Prostate gland (tissue), 2 donors: ENCODE results near the gene KRT2. TPM values are rescaled to one million over a fixed set of nuclear protein-coding genes. Genes with fewer than 3 reads are reported as not detected.

Experiments used
- DNase-seq: peaks from one replicate; pipeline ENCODE4 v3.0.0-alpha.2; 2019; ENCODE audit warnings: low spot score
- H3K27ac ChIP-seq, 2 donors: fragments of 200-600 bp; sonication (generic); 2 replicates each; pipeline ENCODE4 v1.5.1; 2017 to 2019
- H3K27me3 ChIP-seq: fragments of 200-600 bp; sonication (generic); replicated peaks from 2 replicates; pipeline ENCODE4 v1.5.1; 2019; ENCODE audit not compliant: insufficient read depth
- H3K36me3 ChIP-seq, 2 donors: fragments of 200-600 bp; sonication (generic); 1 replicate in 1 of 2; 2 replicates in 1 of 2; pipeline versions ENCODE4 v1.5.1 to v1.8.1; 2017 to 2019
- H3K4me1 ChIP-seq: fragments of 200-600 bp; sonication (generic); replicated peaks from 2 replicates; pipeline ENCODE4 v1.5.1; 2019
- H3K4me3 ChIP-seq, 2 donors: fragments of 200-600 bp; sonication (generic); 2 replicates each; pipeline ENCODE4 v1.5.1; 2017 to 2019
- H3K9me3 ChIP-seq: fragments of 200-600 bp; sonication (generic); 2 replicates; pipeline ENCODE4 v1.5.1; 2017
- CTCF ChIP-seq, 4 experiments: fragments of 200-600 bp in 2 of 4; fragments of 450-650 bp in 2 of 4; sonication (generic) in 2 of 4; IDR thresholded peaks; 1 replicate in 3 of 4; 2 replicates in 1 of 4; pipeline ENCODE4 v1.5.1; 2016 to 2019; ENCODE audit warnings: antibody characterized with exemption in 4 of 4, mild to moderate bottlenecking in 2 of 4, moderate library complexity in 2 of 4
- POLR2A ChIP-seq: fragments of 450-650 bp; IDR thresholded peaks from one replicate; pipeline ENCODE4 v1.6.1; 2016; ENCODE audit warnings: antibody characterized with exemption, mild to moderate bottlenecking
- POLR2AphosphoS5 ChIP-seq: sonication (generic); formaldehyde crosslinking; IDR thresholded peaks from one replicate; pipeline ENCODE4 v1.6.1; 2017; ENCODE audit warnings: antibody characterized with exemption
- WGBS: methylation state at CpG from one replicate; pipeline ENCODE4 v1.1.5; 2018; 5-methylcytosine and 5-hydroxymethylcytosine counted together
- intact Hi-C: fragments of 100-400 bp; cut with DNase I; formaldehyde crosslinking; loops from one replicate; pipeline ENCODE4 v1.14.2; 2022
- total RNA-seq, 2 donors: library from RNA; depleted of rRNA; stranded (reverse); fragments of >200 nt; gene quantifications; one replicate each; pipeline ENCODE4 v1.1.0, GENCODE V29; 2016

KRT2 gene
- total RNA-seq, 2 donors from 2014 or later = 0.41 to 5.1 TPM

DNA sequence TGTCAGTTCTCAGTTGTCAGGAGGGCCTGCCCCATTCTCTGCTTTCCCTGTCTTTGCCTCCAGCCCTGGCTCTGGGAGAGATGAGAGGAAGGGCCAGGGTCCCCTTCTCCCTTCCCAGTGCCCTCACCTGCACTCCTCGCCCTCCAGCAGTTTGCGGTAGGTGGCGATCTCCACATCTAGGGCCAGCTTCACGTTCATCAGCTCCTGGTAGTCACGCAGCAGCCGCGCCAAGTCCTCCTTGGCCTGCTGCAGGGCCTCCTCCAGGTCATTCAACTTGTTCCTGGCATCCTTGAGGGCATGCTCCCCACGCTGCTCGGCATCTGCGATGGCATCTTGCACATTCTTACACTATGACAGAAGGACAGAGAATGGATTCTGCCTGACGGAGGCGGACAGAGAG is 5.4 kb downstream of the KRT2 start:
- peaks cover 8% of the 10 kb centered on the region for H3K27me3 ChIP-seq
- H3K9me3 ChIP-seq = no peaks in the 10 kb centered on the region
- no peak for DNase-seq
- WGBS = 91% methylated on average over 12 of the region's 12 CpGs
- intact Hi-C loops = no loop called here
- no peak overlapping the region for H3K27ac ChIP-seq
- H3K4me1 ChIP-seq = no peaks in the 10 kb centered on the region
- no peaks in the 10 kb centered on the region for H3K36me3 ChIP-seq
- no peak overlapping the region for H3K4me3 ChIP-seq
- TF ChIP-seq CTCF (IDR thresholded peaks at IDR 0.05) (no peak), POLR2A (no peak), POLR2AphosphoS5 (no peak)

GRCh38 chr12:52645982-52646381 is 6.0 kb downstream of the KRT2 start:
- Histone ChIP-seq H3K4me1 (no peaks in the 10 kb centered on the region), H3K27me3 (peaks cover 8% of the 10 kb centered on the region), H3K36me3 (no peaks in the 10 kb centered on the region), H3K4me3 (no peak overlapping the region), H3K9me3 (no peaks in the 10 kb centered on the region), H3K27ac (no peak overlapping the region)
- DNase-seq = no peak
- no peak for TF ChIP-seq CTCF (IDR thresholded peaks at IDR 0.05)
- TF ChIP-seq POLR2AphosphoS5 = no peak
- TF ChIP-seq POLR2A = no peak
- WGBS = 97% methylated on average over 4 of the region's 4 CpGs
- intact Hi-C loops = no loop called here

DNA sequence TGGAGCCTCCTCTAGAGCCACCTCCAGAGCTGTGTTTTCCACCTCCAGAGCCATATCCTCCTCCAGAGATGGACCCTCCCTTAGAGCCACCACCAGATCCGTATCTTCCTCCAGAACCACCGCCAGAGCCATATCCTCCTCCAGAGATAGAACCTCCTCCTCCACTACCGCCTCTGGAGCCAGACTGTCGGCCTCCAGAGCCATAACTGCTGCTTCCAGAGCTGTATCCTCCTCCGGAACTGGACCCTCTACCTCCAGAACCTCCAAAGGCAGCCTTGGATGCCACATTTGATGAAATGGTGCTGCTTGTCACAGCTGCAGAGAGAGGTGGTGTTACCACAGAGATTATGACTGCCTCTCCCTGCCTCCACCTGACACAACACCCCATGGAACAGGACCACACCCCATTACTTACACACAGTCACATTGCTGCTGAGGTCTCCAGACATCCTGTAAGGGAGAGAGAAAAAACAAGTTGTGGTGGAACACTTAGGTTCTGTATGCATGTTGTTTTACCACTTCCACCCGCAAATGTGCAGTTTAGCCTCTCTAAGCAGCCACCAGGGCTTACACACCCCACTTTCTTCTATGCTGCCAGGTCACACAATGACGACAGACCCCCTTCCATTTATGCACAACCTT is 6.8 kb downstream of the KRT2 start:
- DNase-seq = no peak
- H3K27me3 ChIP-seq = peaks cover 8% of the 10 kb centered on the region
- intact Hi-C loops = no loop called here
- no peaks in the 10 kb centered on the region for H3K36me3 ChIP-seq
- no peaks in the 10 kb centered on the region for H3K9me3 ChIP-seq
- 94% methylated on average over 7 of the region's 7 CpGs for WGBS
- no peaks in the 10 kb centered on the region for H3K4me1 ChIP-seq
- no peak overlapping the region for H3K27ac ChIP-seq
- H3K4me3 ChIP-seq = no peak overlapping the region
- TF ChIP-seq POLR2AphosphoS5 (no peak), POLR2A (no peak), CTCF (IDR thresholded peaks at IDR 0.05) (no peak)

DNA sequence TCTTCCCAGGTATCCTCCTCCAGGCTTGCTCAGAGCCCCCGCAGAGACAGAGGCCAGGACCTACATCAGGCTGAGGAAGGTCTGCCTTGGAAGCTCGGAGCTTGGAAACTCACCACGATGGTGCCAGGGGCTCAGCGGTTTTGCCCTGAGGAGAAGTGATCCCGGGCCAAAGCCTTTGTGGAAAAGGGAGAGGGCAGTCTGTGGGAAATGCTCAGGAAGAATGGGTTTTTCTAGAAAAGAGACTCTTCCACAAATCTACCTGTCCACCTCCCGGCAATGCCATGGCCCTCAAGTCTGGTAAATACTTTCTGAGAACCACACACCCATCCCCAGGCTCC is 8.0 kb downstream of the KRT2 start:
- TF ChIP-seq POLR2AphosphoS5 (no peak), POLR2A (no peak), CTCF (IDR thresholded peaks at IDR 0.05) (no peak)
- WGBS = 91% methylated on average over 6 of the region's 6 CpGs
- intact Hi-C loops = no loop called here
- H3K27ac ChIP-seq = no peak overlapping the region
- H3K27me3 ChIP-seq = peaks cover 8% of the 10 kb centered on the region
- H3K36me3 ChIP-seq = no peaks in the 10 kb centered on the region
- H3K4me3 ChIP-seq = no peak overlapping the region
- H3K4me1 ChIP-seq = no peaks in the 10 kb centered on the region
- no peak for DNase-seq
- H3K9me3 ChIP-seq = no peaks in the 10 kb centered on the region

DNA sequence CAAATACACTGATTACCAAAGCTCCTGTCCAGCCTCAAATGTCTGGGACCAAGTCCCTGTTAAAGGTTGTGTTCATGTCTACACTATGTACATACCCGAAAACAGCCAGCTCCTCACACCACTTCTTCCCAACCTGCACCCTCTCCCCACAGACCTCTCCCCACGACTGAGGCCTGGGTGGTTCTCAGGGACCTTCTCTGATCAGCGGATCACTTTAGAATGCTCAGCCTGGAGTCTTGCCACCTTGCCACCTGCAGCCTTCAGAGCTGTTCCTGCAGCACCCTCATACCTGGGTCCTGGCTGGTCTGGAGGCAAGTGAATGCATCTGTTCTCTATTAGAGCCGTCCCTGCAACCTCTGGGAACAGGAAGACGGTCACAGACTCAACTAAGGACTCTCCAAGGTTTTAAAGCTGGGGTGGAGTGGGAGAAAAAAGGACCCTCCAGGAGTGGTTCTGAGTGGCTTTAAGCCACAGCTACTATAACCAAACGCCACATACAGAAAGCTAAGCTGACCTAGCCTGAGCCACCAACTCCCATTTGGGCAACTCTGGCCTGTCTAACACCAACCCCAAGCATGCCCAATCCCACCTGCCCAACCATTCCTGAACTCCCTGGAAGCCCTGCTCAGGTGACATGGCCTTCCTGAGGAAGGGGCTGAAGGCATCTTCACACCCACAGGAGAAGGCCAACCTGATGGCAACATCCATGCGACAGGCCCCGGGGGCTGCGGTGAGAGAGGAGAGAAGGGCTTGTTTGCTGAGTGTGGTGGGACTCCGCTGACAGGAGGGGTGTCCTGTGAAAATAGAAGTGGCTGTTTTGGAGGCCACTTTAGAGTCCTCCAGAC is 8.6 kb downstream of the KRT2 start:
- Histone ChIP-seq H3K36me3 (no peaks in the 10 kb centered on the region), H3K4me1 (no peaks in the 10 kb centered on the region), H3K27me3 (peaks cover 8% of the 10 kb centered on the region), H3K27ac (no peak overlapping the region), H3K4me3 (no peak overlapping the region), H3K9me3 (no peaks in the 10 kb centered on the region)
- DNase-seq = no peak
- 98% methylated on average over 10 of the region's 10 CpGs for WGBS
- intact Hi-C loops = no loop called here
- TF ChIP-seq CTCF (IDR thresholded peaks at IDR 0.05) (no peak), POLR2A (no peak)
